ENCODE results near the gene CAPN3.

Gene CAPN3

GRCh38 chr15:42401544-42402454 lies 42.5 kb downstream of the CAPN3 start:
- DNase-seq = peak in 1 of 2 donors; percentile 16

DNA sequence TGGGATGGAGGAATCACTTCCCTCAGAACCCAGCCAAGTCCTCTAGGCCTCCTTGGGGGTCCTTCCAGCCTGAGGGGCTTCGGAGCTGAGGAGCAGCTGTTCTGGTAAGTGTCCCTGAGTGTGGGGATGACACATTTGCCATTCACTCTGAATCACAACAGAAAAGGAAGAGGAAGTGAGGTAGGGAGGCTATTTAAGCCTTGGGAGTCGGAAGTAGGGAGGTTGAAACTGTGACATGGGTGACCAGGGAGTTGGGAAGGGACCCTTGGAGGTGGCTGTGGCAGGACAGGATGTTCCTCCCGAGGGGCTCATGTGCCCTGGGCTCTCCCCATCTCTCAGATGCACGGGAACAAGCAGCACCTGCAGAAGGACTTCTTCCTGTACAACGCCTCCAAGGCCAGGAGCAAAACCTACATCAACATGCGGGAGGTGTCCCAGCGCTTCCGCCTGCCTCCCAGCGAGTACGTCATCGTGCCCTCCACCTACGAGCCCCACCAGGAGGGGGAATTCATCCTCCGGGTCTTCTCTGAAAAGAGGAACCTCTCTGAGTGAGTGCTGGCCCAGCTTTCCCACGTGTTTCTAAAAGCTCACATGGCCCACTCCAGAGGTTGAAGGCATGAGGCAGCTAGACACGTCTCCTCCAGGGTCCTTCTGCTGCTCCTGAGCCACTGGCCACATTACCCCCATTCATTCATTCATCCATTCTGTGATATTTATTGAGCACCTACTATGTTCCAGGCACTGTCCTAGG lies 43.3 kb downstream of the CAPN3 start:
- DNase-seq = no peak

- DNase-seq = no peak
Observed at GRCh38 chr15:42403389-42403788, 44.1 kb downstream of the CAPN3 start.

DNA sequence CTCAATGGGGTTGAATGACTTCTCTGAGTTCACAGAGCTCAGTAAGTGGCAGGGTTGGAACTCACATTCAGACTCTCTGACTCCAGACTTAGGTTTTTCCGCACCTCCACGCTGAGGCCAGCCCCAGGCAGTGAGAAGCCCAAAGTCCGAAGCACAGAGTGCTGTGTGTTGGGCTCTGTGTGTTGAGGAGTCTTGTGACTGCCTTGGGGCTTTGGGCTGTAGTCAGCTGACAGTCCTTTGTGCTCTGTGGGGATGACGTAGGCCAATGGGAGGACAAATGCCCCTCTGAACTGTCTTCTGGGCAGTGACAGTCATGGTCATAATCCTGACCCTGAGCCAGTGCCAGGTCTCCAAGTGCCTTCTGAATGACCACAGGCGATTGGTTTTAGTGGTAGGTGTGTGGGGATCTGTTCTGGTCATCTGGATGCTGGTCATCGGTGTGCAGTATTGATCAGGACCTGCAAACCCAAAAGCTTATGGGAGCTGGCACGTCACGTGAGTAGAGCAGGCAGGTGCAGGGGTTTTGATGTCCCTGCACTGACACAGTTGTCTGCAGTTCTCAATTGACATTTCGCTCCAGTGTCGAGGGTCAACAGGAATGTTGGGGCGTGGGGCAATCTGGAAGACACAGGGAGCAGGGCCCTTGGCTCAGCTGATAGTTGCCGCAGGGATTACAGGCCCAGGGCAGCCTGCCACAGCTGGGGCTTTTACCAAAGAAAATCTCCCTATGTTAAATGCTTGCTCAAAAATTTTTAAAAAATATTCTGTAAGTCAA lies 45.3 kb downstream of the CAPN3 start:
- DNase-seq = no peak

GRCh38 chr15:42405863-42406482 lies 46.7 kb downstream of the CAPN3 start:
- DNase-seq = no peak

DNA sequence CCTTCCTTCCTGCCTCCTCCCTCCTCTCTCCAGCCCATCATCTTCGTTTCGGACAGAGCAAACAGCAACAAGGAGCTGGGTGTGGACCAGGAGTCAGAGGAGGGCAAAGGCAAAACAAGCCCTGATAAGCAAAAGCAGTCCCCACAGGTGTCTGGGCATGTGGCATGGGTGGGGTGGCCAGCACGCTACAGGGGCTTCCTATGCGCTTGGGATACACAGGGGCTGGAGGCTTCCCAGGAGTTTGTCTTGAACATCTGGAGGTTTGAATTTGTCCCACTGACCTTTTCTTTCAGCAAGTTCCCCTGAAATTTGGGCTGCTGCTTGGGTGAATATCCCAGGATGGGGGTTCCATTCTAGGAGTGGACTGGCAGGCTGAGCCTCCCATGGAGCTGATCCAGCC lies 48.9 kb downstream of the CAPN3 start:
- DNase-seq = no peak

DNA sequence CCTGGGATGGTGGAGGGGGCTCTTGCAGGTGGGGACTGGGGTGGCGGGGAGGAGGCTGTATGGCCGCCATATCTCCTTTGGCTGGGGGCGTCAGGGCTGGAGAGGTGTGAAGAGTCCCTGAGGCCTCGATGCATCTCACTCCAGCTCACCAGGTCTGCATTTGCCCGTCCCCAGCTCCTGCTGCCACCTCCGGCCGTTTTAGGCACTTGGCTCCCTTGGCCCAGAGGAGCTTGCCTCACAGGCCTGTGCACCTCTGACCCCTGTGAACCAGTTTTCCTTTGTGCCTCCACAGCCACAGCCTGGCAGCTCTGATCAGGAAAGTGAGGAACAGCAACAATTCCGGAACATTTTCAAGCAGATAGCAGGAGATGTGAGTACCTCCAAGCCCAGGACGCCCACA lies 49.7 kb downstream of the CAPN3 start:
- no peak for DNase-seq

GRCh38 chr15:42411884-42412283 lies 52.6 kb downstream of the CAPN3 start:
- no peak for DNase-seq

- DNase-seq = no peak
Observed at GRCh38 chr15:42413920-42414319, 54.6 kb downstream of the CAPN3 start.

DNA sequence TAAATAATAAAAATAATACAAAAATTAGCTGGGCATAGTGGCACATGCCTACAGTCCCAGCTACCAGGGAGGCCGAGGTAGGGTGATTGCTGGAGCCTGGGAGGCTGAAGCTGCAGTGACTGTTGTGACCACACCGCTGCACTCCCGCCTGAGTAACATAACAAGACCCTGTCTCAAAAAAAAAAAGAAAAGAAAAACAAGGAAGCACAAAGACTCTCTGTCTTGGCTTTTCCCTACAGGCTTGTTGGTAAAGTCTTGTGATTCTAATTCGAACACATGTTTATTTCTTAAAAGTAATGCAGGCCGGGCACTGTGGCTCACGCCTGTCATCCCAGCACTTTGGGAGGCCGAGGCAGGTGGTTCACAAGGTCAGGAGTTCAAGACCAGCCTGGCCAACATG lies 60.1 kb downstream of the CAPN3 start:
- DNase-seq = no peak

DNA sequence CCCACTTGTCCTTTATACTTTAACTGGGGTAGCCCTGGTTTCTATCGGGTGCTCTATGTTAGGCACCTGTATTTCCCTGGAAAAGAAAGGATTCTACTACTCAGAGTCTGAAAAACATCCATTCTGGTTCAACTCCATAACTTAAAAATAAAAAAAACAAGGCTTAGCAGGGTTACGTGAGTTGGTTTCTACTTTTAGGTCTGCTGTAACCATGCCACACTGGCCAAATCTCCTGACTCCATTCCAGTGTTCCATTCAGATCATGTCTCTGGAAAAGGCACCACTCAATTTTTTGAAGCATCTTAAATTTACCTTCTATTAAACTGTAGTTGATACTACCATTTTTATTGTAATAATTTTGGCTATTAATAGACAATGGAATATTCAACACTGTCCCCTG lies 62.1 kb downstream of the CAPN3 start:
- DNase-seq = no peak

DNA sequence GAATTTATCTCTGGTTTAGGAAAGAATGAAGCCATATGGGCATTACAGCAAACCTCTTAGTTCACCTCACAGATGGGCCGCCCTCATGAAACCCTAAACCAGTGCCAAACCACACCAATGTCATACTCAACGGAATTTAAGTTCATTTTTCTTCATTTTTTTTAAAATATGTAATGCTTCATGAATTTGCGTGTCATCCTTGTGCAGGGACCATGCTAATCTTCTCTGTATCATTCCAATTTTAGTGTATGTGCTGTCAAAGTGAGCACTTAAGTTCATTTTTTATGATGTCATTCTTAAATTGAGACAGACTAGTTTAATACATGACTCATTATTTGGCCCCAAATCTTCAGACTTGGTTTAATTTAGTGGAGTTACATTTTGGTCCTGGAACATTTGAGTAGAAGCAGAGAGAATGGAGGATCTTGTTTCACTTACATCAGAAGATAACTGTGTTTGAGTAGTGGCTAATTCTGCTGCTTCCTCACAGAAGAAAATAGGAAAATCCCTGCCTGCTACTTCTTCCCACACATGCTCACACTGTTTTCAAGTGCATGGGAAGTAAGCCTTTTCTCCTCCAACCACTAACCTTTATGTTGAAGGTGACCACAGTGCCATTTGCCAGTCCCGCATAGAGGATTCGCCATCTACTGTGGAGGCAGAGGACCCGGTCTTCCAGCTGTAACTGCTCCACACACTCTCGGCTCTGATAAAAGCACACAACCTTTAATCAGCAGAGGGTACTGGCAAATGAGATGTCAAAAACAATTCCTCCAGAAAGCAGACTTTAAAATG lies 68.3 kb downstream of the CAPN3 start:
- DNase-seq = no peak

- no peak for DNase-seq
Observed at GRCh38 chr15:42444415-42445063, 85.2 kb downstream of the CAPN3 start.

DNA sequence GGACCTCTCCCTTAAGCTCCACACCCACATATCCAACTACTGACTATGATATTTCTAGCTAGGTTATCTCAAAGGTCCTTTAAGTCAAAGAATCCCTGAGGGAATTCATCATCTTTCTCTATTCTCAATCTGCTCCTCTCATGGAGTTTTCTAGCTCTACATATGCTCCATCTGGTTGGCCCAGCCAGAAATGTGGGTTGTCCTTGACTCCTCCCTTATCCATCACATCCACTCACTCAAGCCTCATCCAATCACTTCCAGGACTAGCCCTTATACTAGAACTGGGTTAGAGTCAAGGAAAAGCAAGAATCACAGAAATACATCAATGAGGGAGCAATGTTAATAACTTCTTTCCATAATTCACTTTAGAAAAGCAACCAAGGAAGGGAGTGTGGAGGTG lies 86.2 kb downstream of the CAPN3 start:
- DNase-seq = no peak

- no peak for DNase-seq
Observed at GRCh38 chr15:42447599-42447998, 88.3 kb downstream of the CAPN3 start.

GRCh38 chr15:42448281-42448680 lies 89.0 kb downstream of the CAPN3 start:
- DNase-seq = no peak

DNA sequence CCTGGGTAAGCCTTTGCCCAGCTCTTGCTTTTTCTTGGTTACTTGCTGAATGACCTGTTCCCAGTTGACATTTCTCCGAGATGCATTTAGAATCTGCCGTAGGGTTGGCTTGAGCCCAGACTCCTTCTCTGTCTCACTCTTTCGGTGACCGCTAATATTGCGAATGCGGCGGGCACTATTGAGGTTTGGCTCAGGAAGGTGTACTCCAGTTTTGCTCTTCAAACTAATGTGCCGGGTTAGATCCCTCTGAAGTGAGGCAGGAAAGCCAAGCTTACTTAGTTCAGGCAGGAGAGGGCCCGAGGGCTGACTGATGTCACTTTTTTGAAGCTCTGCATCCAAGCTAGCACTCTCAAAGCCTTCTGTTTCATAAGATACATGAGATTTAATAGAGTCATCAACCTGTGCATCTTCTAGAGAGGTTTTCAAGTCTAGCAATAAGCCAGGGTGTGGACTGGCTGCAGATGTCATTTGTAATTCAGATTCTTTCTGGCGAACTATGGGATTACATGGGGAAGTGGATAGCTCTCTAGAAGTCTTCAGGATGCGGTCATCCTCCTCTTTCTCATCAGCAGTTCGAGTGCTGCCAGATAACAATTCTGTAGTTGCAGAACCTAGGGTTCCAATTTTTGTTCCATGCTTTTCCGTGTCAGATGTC lies 90.6 kb downstream of the CAPN3 start:
- no peak for DNase-seq

DNA sequence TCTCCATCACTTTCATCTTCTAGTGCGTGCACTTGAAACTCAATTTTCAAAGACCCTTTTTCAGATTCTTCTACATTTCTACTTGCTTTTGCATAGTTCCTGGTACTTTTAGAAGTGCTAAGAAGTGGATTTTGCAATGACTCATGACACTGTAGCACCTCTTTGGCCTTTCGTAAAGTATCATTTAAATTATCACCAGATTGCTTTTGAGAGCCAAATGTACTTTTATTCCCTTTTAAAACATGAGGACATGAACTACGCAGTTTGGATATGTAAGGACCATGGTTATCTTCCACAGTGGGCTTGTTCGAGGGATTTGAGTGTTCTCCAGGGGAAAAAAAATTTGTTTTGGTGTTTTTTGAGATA lies 91.1 kb downstream of the CAPN3 start:
- DNase-seq = no peak

DNA sequence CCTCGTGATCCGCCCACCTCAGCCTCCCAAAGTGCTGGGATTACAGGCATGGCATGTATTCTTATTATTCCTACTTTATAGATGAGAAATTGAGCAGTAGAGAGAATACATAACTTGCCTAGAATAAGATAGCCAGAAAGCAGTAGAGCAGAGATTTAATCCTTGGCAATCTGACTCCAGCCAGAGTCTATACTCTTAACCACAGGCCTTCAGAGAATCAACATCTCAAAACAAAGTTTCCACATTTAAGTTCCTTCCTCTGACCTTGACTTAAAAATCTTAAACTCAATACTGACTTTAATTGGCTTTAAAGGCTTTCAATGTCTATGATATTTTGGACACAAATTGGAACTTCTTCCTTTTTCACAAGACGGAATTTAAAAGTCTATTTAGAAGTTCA lies 94.5 kb downstream of the CAPN3 start:
- no peak for DNase-seq

DNA sequence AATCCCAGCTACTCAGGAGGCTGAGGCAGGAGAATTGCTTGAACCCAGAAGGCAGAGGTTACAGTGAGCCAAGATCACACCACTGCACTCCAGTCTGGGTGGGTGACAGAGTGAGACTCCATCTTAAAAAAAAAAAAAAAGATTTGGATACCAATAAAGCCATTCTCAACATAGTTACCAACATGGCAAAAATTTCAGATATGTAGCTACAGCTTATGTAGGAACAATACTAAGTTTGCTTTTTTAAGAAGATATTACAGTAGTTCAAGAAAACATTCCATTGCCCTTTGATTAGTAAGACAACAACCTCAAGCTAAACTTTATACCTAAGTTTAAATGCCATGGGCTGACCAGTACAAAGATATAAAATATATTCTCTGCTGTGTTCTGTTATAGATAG lies 97.2 kb downstream of the CAPN3 start:
- no peak for DNase-seq

DNA sequence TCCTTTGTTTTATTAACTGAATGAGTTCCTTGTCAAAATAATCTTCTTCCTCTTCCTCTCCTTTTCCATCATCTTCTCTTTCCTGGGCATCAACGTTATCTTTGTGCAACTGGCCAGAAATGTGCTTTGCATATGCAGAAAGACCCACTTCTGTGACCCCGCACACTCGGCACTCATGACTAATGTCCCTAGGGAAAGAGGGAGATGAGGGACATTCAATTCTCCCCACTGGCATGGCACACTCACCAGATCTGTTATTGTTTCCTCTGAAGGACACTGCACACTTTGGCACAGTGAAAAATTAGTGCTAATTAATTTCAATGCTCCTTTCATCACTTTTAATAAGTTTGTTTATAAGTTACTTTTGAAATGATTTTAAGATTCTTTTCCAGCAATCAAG lies 97.7 kb downstream of the CAPN3 start:
- no peak for DNase-seq
